EL (cell line): Measurements from ENCODE around the gene FRMD3.

Experiments used
- DNase-seq: peaks from one replicate; pipeline ENCODE4 v3.0.0-alpha.2; 2016

FRMD3 gene

GRCh38 chr9:83431101-83432060 lies 106.8 kb downstream of the FRMD3 start:
- no peak for DNase-seq

DNA sequence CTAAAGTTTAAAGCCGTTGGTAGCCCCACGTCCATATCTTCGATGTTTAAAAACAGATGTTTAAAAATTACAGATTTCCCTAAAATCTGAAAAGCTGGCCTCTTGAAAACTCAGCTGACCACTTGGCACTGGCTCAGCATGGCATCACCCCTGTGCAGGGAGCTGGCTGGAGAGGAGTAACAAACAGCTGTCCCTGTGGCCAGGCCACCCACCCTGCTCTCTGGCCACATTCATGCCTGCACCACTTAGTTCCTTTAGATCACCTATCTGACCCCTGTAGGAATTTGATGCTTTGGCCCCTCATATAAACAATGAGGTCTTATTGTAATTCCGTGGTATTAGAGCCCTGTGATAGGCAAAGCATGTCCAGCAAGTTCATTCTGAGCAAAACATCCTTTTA lies 107.5 kb downstream of the FRMD3 start:
- no peak for DNase-seq

DNA sequence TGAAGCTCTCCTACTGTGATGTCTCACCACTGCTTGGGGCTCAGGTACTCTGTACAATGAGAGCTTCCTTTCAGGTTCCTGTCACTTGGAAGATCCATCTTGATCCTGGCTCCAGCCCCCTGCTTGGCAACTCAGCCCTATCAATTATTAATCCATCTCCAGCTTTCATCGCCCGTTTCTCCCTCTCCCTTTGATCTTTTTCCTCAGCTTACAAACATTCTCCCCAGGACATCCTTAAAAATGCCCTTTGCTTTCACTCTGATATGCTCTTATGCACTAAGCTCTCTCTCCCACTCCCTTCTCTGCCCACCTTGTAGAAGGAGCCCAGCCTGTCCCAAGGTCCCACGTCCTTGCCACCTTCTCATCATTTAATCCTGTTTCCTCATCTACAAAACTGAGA lies 109.0 kb downstream of the FRMD3 start:
- no peak for DNase-seq

- DNase-seq: no peak
These were observed 113.0 kb downstream of the FRMD3 start for GRCh38 chr9:83425240-83425639.

DNA sequence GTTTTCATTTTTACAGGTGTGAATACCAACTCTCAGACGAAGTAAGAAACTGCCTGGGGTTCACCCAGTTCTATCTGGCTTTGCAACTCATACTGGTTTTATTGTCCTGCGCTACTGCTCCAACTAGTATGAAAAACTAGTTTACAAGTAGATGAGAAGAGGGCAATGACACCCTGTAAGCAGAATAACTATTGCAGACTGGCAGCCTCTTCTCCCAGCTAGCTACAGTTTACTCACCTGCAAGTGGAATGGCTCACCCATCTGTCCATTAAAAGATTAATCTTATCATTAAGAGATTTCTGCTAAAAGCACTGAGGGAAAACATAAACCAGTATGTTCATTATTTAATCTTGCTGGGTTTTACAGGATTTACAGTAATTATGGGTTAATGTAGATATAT lies 113.4 kb downstream of the FRMD3 start:
- DNase-seq: no peak

DNA sequence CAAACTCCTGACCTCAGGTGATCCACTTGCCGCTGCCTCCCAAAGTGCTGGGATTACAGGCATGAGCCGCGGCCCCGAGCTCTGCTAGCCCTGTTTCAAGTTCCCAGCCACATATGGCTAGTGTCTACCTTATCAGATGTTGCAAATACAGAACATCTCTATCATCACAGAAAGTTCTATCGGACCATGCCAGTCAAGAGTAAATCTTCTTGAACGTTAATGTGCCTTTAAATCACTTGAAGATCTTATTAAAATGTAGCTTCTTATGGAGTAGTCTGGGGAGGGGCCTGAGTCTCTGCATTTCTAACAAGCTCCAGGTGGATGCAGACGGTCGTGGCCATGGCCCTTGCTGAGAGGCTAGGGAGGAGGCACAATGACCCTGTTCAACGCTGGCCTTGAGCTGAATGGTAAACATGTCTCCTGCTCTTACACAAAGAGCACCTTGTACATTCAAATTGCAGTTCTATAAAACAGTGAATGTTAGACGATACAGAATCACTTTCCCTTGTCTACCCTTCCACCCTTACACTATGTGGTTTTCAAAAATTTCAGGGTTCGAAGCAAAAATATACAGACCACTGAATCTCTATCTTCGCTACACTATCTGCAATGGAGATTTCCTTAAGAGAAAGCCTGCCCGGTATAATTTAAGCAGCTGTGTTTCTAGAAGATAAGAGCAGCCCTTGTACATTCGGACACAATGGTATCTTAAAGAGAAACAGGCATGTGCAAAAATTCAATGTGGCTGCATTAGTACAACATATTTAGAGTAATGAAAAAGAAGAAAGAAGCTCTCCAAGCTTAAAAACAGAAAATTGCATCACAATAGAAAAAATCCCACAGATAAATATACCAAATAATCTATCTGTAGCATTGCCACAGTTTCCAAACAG lies 114.1 kb downstream of the FRMD3 start:
- DNase-seq: no peak

DNA sequence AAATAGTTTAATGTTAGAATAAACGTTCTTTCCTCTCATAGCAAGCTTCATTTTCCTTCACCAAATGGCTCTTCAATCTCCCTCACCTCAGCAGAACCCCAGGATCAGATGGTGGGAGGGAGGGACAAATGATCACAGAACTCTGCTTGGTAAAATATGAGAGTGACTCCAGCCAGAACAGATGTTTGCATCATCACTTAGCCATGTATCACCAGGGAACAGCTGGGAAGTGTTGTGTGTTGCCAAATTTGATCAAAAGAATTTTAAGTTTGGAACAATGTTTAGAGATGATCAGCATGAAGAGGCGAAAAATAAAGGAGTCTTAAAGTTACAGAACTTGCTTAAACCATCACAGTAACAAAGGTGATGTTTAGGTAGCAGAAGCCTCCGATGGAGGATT lies 115.7 kb downstream of the FRMD3 start:
- DNase-seq: no peak

DNA sequence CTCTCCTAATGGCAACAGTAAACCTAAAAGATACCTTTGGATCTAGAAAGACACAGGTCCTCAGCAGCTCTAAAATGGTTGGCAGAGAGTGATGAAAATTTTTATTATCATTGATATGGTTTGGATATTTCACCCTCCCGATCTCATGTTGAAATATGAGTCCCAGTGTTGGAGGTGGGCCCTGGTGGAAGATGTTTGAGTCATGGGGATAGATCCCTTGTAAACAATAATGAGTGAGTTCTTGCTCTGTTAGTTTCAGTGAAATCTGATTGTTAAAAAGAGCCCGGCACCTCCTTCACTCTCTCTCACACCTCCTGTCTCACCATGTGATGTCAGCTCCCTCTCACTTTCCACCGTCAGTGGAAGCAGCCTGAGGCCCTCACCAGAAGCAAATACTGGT lies 117.7 kb downstream of the FRMD3 start:
- no peak for DNase-seq

- no peak for DNase-seq
These were observed 118.2 kb downstream of the FRMD3 start for GRCh38 chr9:83419961-83420360.

DNA sequence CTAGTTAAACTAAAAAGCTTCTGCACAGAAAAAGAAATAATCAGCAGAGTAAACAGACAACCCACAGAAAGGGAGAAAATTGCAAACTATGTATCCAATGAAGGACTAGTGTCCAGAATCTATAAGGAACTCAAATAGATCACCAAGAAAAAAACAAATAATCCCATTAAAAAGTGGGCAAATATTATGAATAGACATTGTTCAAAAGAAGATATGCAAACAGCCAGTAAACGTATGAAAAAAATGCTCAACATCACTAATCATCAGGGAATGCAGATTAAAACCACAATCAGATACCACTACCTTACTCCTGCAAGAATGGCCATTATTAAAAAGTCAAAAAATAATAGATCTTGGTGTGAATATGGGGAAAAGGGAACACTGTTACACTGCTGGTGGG lies 119.9 kb downstream of the FRMD3 start:
- no peak for DNase-seq

- DNase-seq: no peak
These were observed 124.8 kb downstream of the FRMD3 start for GRCh38 chr9:83413367-83413766.

DNA sequence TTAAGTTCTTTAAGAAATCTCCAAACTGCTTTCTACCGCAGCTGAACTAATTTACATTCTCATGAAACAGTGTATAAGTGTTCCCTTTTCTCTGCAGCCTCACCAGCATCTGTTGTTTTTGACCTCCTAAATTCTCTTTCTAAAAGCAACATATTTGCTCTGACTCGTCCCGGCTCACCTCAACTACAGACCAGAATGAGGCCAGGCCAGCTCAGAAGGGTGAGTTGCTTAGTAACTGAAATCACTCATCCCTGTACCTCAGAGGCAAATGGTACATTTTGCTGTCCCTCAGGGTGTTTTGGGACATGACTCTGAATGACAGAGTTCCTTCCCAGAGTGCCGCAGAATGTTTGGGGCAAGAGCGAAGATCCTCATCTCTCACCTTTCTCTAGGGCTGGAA lies 127.5 kb downstream of the FRMD3 start:
- DNase-seq: no peak

DNA sequence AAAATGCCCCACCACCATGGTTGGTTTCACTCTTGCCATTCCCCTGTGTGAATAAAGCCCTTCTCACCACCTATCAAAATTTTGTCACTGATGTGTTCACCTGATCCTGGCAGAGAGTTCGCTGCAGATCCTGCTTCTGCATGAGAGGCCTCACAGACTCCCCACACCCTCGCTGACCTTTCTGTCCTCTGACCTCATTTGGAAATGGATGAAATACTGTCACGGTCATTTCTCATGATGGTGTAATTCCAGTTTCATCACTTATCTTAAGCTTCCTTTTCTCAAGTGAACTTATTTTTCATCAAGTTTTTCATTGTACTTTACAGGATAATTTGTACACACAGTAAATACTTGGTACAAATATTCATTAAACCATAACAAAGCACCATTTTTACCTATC lies 131.3 kb downstream of the FRMD3 start:
- no peak for DNase-seq

DNA sequence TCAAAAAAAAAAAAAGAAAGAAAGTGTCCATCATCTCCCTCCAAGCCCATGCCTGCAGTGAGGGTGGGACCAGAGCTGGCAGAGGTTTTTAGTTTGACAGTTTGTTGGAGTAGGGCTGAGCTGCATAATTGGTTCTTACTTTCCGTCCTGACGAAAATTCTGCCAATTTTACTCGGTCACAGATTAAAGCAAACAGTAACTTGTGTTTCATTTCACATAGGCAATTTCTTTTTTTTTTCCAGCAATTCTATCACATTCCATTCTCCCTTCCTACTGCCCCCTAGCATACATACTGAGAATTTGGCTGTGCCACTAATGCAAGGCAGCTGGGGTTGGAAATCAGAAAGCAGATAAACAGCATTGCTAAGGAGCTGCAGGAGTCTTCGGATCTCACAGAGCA lies 132.4 kb downstream of the FRMD3 start:
- no peak for DNase-seq

GRCh38 chr9:83403527-83404238 lies 134.5 kb downstream of the FRMD3 start:
- peak; percentile 19 for DNase-seq

DNA sequence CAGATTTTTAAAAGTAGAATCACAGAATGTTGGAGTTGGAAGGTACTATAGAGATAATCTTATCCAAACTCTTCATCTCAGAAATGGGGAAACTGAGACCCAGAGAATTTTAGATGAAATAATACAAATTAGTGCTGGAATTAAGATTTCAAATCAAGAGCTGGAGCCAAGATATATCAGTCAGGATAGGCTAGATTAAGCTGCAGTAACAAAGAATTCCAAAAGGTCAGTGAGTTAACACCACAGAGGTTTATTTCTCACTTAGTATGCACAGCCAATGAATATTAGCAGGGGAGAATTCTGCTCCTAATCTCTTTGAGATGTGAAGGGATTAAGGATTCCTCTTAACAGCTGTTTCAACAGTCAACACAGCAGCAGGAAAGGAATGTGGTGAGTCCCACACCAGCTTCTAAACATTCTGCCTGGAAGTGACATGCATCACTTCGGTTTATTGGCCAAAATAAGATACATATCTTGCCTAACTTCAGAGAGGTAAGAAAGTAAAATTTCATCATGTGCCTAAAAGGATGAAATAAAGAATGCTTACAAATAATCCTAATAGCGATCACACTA lies 136.8 kb downstream of the FRMD3 start:
- no peak for DNase-seq

DNA sequence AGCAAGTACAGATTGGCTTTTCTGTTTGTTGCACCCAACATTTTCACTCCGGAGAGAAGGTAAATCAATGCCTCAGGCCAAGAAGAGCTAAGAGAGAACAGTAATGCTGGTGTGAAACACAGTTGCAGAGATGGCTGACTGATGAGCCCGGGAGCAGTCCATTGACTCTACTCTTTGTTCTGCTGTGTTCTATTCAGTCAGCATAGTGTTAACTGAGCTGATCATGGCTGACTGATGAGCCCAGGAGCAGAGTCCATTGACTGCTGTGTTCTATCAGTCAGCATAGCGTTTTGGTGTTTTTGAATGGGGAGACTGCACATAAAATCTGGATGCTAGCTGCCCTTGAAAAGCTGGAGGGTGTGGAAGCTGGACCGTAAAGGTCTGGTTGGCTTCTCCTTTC lies 141.4 kb downstream of the FRMD3 start:
- no peak for DNase-seq

GRCh38 chr9:83396342-83396741 lies 141.9 kb downstream of the FRMD3 start:
- DNase-seq: no peak

- DNase-seq: no peak
These were observed 146.0 kb downstream of the FRMD3 start for GRCh38 chr9:83392228-83392627.

DNA sequence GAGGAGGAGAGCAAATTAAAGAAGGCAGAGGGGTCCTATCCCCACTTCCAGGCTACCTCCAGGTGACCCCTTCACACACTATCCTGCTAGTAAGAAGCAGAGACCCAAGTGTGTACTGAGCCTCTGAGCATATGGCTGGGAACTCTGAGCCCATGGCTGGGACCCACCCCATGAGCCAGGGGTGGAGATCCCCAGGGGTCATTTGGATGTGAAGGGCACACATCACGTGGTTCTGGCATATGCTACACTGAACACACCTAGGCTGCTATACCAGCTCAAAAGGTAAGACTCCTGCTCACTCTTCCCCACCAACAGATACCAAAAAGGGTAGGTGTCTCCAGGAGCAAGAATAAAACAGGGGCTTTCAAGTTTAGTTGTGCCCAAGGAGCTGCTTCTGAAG lies 149.9 kb downstream of the FRMD3 start:
- DNase-seq: no peak

- no peak for DNase-seq
These were observed 150.6 kb downstream of the FRMD3 start for GRCh38 chr9:83387401-83388185.

GRCh38 chr9:83385317-83385716 lies 152.9 kb downstream of the FRMD3 start:
- DNase-seq: peak; percentile 4
